Activated CD4-positive, alpha-beta T cell treated with anti-CD3 and anti-CD28 coated beads for 48 hours (primary cell): ENCODE measurements around the gene NUP160.
"Not testable (repeated sequence)": the region's sequence is repeated elsewhere in the genome, so short reads cannot be mapped to it uniquely, and the experiment has no call there.

ENCODE experiments used
- DNase-seq: peaks from one replicate; pipeline ENCODE4 v3.0.0-alpha.2; 2020

Gene NUP160, protein sequence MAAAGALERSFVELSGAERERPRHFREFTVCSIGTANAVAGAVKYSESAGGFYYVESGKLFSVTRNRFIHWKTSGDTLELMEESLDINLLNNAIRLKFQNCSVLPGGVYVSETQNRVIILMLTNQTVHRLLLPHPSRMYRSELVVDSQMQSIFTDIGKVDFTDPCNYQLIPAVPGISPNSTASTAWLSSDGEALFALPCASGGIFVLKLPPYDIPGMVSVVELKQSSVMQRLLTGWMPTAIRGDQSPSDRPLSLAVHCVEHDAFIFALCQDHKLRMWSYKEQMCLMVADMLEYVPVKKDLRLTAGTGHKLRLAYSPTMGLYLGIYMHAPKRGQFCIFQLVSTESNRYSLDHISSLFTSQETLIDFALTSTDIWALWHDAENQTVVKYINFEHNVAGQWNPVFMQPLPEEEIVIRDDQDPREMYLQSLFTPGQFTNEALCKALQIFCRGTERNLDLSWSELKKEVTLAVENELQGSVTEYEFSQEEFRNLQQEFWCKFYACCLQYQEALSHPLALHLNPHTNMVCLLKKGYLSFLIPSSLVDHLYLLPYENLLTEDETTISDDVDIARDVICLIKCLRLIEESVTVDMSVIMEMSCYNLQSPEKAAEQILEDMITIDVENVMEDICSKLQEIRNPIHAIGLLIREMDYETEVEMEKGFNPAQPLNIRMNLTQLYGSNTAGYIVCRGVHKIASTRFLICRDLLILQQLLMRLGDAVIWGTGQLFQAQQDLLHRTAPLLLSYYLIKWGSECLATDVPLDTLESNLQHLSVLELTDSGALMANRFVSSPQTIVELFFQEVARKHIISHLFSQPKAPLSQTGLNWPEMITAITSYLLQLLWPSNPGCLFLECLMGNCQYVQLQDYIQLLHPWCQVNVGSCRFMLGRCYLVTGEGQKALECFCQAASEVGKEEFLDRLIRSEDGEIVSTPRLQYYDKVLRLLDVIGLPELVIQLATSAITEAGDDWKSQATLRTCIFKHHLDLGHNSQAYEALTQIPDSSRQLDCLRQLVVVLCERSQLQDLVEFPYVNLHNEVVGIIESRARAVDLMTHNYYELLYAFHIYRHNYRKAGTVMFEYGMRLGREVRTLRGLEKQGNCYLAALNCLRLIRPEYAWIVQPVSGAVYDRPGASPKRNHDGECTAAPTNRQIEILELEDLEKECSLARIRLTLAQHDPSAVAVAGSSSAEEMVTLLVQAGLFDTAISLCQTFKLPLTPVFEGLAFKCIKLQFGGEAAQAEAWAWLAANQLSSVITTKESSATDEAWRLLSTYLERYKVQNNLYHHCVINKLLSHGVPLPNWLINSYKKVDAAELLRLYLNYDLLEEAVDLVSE (N-terminal part only)

DNA sequence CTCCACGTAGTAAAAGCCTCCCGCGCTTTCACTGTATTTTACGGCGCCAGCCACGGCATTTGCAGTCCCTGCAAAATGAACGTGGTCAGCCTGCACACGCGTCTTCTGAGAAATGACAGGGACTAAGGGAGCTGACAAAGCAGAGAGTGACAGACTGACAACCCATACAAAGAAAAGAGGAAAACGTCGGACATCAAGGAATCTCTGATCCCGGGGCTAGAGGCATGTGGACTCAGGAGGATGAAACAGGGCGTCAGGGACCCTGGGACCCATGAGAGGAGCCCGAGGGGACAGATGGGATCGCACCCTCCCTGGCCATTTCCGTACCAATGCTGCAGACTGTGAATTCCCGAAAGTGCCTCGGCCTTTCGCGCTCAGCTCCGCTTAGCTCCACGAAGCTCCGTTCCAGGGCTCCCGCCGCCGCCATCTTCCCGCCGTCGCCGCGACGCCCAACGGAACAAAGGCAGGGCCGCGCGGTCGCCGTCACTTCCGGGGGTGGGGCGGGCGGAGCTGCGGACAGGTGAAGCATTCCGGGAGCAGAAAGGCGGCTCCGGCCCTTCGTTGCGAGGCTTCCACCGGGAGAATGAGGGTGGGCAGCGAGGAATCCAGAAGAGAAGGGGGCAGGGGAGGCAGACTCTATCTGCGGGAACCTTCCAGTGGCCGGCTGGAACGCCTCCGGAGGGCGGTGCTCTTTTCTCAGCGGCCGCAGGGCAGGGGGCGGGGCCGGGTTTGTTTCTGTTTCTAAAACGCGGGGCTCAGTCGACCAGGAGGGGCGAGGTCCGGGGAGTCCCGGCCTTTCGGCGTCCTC, at the start of gene NUP160:
Gene NUP160, minus strand, starts transcription at position 459 of the 808 bp plus-strand sequence. Its CDS starts 32 bp downstream, at position 427.
- peak; percentile 93 for DNase-seq

DNA sequence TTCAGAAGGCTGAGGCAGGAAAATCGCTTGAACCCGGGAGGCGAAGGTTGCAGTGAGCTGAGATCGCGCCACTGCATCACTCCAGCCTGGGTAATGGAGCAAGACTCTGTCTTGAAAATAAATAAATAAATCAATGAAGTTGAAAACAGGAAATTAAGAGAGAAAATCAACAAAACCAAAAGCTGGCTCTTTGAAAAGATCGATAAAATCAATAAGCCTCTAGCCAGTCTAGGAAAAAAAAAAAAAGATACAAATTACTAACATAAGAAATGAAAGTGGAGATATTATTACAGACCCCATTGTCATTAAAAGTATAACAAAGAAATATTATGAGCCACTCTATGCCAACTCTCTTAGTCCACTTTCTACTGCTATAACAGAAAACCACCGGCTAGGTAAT, 48.0 kb upstream of the NUP160 start:
- no peak for DNase-seq

DNA sequence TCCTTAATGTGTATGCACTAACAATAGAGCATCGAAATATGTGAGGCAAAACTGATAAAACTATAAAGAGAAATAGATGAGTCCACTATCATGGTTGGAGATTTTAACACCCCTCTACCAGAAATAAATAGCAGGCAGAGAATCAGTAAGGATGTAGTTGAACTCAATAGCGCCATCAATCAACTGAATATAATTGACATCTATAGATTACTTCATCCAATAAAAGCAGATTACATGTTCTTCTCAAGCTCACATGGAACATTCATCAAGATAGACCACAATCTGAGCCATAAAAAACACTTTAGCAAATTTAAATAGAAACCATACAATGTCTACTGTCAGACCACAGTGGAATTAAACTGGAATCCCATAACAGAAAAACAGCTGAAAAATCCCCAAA, 46.9 kb upstream of the NUP160 start:
- no peak for DNase-seq

DNA sequence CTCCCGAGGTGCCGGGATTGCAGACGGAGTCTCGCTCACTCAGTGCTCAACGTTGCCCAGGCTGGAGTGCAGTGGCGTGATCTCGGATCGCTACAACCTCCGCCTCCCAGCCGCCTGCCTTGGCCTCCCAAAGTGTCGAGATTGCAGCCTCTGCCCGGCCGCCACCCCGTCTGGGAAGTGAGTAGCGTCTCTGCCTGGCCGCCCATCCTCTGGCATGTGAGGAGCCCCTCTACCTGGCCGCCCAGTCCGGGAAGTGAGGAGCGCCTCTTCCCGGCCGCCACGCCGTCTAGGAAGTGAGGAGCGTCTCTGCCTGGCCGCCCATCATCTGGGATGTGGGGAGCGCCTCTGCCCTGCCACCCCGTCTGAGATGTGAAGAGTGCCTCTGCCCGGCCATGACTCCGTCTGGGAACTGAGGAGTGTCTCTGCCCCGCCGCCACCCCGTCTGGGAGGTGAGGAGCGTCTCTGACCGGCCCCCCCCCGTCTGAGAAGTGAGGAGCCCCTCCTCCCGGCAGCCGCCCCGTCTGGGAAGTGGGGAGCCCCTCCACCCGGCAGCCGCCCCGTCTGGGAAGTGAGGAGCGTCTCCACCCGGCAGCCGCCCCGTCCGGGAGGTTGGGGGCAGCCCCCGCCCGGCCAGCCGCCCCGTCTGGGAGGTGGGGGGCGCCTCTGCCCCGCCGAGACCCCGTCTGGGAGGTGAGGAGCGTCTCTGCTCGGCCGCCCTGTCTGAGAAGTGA, 44.6 kb upstream of the NUP160 start:
- DNase-seq: not testable (repeated sequence)

DNA sequence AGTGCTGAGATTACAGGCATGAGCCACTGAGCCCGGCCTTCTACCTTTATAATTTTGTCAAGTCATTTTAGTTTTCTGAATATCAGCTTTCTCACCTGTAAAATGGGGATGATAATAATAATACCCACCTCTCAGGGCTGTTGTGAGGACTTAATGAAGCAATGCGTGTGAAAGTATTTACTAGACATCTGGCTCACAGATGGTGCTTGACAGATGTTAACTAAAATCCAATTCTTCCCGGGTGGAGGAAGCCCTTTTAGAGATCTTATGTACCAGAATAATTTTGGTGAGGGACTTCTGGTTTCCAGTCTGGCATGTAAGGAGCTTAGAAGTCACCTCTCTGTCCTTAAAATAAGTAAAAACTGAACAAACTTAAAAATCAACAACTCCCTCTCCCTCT, 43.7 kb upstream of the NUP160 start:
- DNase-seq: no peak

DNA sequence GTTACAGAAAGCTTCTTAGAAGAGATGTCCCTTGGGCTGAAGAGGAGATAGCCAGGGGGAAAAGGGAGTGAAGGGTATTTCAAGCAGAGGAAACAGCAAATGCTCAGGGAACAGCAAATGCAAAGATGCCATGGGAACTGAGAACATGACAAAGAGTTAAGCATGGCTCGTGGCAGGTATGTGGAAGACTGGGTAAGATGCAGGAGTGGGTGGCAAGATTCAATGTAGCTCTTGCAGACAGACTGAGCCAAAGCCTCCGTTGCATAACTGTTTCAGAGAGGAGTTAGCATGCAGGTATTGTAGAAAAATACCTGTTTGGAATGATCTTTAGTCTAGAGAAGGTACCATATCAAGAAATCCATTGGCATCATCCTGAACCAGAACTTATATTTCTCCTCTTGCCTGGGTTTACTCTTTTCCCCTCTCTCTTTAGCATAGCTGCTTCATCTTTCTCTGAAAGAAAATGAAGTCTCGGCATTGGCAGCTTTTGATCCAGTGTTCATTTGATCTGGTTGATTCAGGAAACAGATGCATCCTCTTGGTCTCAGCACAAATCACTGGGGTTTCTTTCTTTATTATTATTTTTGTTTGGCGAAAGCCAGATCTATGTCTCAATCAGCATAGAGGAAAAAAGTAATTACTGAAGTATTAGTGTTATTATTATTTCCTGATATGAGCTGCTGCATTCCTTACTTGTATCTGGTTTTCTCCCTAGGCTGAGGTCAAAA, 41.7 kb upstream of the NUP160 start:
- no peak for DNase-seq

DNA sequence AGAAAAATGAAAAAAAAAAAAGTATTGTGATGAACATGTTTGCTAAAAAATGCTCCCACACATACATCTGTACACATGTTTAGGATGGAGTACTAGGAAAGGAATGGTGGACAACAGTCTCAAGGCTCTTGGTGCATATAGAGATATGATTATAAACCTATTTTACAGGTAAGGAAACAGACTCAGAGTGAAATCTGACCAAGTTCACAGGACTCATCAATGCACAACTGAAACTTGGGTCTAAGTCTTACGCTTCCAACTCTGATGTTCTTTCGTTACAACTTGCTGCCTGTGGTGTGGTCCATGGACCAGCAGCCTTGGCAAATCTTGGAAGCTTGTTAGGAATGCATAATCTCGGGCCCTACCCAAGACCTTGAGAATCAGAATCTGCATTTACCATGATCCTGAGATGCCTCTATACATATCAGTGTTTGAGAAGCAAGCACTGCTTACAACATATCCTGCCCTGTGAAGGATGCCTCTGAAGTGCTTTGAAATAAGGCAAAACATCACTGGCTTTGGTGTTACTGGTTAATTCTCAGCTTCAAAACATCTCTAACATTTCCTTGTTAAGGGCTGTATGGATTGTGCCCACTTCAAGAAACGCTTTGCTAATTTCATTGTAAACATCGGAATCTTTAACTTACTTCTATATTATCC, 39.9 kb upstream of the NUP160 start:
- DNase-seq: no peak

DNA sequence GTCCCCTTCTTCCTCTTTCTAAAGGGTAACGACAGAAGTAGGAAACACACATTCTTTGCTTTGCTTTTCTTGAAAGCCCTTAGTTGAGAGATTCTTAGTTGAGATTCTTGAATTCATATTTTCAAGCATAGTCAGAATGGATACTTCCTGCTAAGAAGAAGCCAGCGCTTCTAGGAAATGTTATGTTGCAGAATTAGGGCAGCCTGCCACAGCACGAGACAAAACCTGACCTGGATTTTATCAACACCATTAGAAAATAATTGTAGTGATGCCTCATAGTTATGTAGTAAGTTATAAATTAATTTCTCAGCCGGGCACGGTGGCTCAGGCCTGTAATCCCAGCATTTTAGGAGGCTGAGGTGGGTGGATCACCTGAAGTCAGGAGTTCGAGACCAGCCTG, 37.9 kb upstream of the NUP160 start:
- no peak for DNase-seq

DNA sequence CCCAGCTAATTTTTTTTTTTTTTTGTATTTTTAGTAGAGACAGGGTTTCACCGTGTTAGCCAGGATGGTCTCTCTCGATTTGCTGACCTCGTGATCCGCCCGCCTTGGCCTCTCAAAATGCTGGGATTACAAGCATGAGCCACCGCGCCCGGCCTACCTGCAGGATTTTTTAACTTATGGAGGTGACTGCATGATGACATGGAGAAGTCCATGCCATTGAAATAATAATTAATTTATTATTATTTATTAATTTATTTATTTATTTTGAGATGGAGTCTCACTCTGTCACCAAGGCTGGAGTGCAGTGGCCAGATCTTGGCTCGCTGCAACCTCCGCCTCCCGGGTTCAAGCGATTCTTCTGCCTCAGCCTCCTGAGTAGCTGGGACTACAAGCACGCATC, 34.3 kb upstream of the NUP160 start:
- DNase-seq: not testable (repeated sequence)

DNA sequence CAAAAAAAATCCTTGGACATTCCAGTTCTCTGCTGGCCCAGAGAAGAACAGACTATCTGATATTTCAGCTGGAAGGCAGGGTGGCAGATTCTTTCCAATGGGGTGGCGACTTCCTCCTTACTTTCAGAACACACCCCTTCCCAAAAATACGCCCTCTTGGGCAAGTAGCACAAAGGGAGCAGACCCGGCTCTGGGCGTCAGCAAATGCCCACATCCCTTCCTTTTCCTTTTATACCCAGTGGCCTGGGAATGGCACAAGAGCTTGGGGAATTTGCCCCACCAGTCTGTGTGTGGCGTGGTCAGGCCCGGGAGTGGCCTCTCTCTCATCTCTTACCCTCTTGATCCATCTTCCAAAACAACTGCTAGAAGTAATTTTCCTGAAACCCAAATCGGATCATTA, 33.0 kb upstream of the NUP160 start:
- DNase-seq: no peak

DNA sequence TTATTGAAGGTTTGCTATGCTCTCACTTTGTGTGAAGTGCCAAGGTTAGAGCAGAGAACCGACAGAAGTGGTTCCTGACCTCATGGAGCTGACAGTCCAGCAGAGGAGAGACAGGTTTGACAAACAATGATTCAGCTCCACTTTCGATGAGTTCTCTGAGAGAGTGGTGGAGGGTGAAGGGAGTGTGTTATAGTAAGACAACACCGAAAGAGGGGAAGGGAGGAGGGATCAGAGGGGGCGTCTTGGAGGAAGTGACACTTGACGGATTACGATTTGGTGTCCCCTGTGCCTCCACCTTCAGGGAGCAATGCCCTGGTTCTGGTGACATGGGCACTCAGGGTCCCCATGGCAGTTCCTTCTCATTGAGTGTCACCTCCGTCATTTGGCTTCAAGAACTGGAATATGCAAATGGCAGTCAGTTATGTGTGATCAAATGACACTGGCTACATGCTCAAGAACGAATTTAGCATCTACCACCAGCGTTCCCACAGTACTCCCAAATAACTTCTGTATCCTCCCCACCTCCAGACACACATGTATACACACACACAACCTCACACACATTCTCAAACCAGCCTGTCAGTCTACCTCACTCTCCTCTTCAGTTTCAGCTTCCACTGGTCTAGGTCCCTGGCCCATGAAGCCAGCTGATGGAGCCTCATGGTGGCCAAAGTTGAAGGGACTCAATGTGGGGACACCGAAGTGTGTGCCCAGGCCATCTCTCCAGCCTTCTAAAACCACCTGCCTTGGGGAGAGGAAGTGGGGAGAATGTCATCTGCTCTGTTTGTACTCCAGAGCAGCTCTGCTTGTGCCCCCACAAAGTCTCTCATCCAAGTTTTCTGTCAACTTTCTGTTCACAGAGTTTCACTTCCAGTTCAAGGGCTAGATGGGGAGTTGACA, 31.4 kb upstream of the NUP160 start:
- DNase-seq: no peak

DNA sequence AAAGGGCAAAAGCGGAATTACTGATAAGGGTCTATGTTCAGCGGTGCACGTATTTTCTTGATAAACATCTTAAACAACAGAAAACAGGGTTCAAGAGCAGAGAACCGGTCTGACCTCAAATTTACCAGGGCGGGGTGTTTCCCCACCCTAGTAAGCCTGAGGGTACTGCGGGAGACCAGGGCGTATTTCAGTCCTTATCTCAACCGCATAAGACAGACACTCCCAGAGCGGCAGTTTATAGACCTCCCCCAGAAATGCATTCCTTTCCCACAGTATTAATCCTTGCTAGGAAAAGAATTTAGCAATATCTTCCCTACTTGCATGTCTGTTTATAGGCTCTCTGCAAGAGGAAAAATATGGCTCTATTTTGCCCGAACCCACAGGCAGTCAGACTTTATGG, 27.7 kb upstream of the NUP160 start:
- DNase-seq: not testable (repeated sequence)

DNA sequence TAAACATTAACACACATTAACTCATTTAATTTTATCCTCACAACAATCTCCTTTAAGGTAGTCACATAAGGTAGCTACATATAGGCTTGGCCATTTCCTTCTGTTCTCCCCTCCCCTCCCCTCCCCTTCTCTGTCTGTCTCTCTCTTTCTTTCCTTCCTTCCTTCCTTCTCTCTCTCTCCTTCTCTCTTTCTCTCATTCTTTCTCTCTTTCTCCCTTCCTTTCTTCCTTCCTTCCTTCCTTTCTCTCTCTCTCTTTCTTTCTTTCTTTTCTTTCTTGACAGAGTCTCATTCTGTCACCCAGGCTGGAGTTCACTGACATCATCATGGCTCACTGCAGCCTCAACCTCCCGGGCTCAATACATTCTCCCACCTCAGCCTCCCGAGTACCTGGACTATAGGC, 22.3 kb upstream of the NUP160 start:
- DNase-seq: no peak

DNA sequence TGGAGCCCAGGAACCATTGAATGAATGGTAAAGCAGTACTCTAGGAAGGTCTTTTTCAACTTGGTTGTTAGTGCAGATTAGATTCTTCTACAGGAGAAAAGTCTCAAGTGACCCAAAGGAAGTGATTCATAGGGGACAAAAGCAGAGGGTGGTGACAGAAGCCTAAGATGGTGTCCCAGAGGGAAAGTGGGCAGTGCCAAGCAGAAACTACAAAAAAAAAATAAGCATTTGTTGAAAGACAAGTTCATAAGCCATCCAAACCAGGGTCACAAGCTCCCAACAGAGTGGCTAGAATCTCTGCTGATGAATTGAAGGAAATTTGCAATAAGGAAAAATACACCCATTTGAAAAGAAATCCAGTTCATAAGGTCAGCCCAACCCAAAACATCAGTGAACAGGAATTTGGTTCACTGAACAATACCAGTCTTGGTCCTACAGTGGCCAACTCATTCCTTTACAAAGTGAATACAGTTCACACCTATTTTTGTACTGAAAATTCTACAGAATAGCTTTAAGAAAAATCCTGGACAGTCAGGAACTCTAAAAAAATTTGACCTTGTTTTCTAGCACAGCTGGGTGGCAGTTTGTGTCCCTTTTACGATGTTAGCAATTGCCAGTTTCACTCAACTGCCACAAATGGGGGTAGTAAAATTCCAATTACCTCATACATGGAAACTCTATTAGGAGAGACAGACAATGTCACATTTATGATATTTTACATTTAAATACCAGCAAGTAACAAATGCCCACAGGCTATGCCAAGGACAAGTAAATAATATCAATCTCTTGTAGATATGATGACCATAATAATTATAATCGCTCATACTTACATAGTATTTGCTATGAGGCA, 21.6 kb upstream of the NUP160 start:
- DNase-seq: no peak

DNA sequence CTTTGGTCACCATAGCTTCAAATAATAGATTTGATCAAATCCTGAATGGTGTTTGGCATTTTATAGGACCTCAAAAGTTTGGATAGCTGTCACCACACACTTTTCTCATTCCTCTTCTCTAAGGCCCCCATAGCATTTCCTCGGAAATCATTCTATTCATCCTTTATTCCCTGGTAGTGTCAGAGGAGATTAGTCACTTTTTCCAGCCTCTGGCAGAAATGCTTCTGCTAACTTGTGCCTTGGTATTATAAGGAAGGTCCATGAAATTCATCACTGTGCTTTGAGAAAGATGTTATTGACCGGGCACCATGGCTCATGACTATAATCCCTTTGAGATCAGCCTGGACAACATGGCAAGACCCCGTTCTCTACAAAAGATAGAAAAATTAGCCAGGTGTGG, 19.7 kb upstream of the NUP160 start:
- DNase-seq: no peak

DNA sequence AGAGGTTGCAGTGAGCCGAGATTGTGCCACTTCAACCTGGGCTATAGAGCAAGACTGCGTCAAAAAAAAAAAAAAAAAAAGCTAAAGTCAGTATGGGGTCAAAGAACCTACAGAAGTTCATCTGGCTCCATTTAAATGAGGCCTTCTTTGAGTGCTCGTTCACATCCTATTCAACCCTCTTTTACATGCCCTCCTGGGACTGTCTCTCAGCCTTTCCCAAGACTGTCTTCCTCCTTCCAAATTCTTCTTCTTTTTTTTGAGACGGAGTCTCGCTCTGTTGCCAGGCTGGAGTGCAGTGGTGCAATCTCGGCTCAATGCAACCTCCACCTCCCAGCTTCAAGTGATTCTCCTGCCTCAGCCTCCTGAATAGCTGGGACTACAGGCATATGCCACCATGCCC, 18.7 kb upstream of the NUP160 start:
- not testable (repeated sequence) for DNase-seq

DNA sequence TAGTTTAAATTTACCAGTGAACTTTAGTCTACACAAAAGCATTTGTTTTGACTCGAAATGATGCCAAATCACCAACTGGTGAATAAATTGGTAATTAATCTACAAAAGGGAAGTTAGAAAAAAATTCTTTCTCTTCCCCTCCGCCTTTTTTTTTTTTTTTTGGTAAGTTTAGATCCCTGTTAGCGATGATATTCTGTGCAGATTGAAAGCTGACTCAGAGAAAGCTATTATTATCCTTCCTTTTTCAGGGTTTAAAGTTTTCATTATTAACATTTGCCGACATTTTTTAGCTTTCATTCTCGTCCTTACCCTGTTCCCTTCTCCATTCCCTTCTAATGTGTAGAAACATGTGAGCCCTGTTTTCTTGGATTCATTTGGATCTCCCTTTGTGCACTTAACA, 16.8 kb upstream of the NUP160 start:
- no peak for DNase-seq

DNA sequence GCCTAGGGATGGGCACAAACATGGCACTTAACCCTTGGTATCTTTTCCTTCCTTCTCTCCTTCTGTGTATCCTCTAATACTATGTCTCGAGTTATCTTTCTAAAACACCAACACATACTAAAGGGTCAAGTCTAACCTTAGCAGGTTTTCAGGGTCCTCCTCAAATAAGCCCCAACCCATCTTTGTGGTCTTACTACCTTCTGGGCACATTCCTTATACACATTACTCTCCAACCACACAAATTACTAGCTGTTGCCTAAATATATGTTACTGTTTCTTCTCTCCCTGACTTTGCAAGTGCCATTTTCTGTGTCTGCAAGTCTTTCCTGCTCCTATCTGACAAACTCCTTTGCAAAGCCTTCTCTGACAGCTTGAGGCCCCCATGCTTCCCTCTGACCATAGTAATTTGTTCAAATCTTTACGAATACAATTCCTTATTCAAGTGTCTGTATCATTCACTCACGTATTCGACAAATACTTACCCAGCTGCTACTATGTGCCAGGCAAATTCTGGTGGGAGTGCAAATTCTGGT, 15.8 kb upstream of the NUP160 start:
- no peak for DNase-seq
